HG02973 (cell line): ENCODE measurements around the gene DCD.
"Not testable (repeated sequence)": the region's sequence is repeated elsewhere in the genome, so short reads cannot be mapped to it uniquely, and the experiment has no call there.

Experiments used
- ATAC-seq: cut with Tn5 transposase; IDR thresholded peaks from one replicate; pipeline ENCODE4 v1.9.1; 2021; ENCODE audit warnings: moderate library complexity; ENCODE audit not compliant: unreplicated experiment

DCD gene

GRCh38 chr12:54654926-54655325 lies 6.8 kb upstream of the DCD start:
- ATAC-seq: no peak

GRCh38 chr12:54653025-54653424 lies 4.9 kb upstream of the DCD start:
- ATAC-seq: no peak

- no peak for ATAC-seq
Measured at GRCh38 chr12:54650889-54651288, 2.7 kb upstream of the DCD start.

- ATAC-seq: no peak
Measured at GRCh38 chr12:54650409-54650808, 2.2 kb upstream of the DCD start.

GRCh38 chr12:54649825-54650224 lies 1.7 kb upstream of the DCD start:
- no peak for ATAC-seq

GRCh38 chr12:54641554-54641953 lies 6.6 kb downstream of the DCD start:
- ATAC-seq: no peak

- no peak for ATAC-seq
Measured at GRCh38 chr12:54641089-54641488, 7.1 kb downstream of the DCD start.

- ATAC-seq: not testable (repeated sequence)
Measured at GRCh38 chr12:54639112-54639511, 9.1 kb downstream of the DCD start.

- no peak for ATAC-seq
Measured at GRCh38 chr12:54634795-54635194, 13.4 kb downstream of the DCD start, which contains the start of gene LACRT. Gene LACRT, minus strand, starts transcription at chr12:54634895. Its CDS starts 54 bp downstream, at chr12:54634841.

- ATAC-seq: no peak
Measured at GRCh38 chr12:54631988-54632728, 16.0 kb downstream of the DCD start.

GRCh38 chr12:54631551-54631950 lies 16.6 kb downstream of the DCD start:
- no peak for ATAC-seq

- no peak for ATAC-seq
Measured at GRCh38 chr12:54629925-54630324, 18.2 kb downstream of the DCD start.

GRCh38 chr12:54628186-54628846 lies 19.8 kb downstream of the DCD start:
- no peak for ATAC-seq

- ATAC-seq: no peak
Measured at GRCh38 chr12:54627304-54627703, 20.9 kb downstream of the DCD start.

- no peak for ATAC-seq
Measured at GRCh38 chr12:54625598-54625997, 22.6 kb downstream of the DCD start.

GRCh38 chr12:54624315-54625279 lies 23.6 kb downstream of the DCD start:
- no peak for ATAC-seq

- no peak for ATAC-seq
Measured at GRCh38 chr12:54622463-54623183, 25.5 kb downstream of the DCD start.

GRCh38 chr12:54616933-54617680 lies 31.1 kb downstream of the DCD start:
- no peak for ATAC-seq

GRCh38 chr12:54612225-54612750 lies 35.9 kb downstream of the DCD start:
- ATAC-seq: no peak

GRCh38 chr12:54611715-54612149 lies 36.4 kb downstream of the DCD start:
- no peak for ATAC-seq
